Testis (tissue), 2 donors: ENCODE measurements around the gene AS3MT.

ENCODE experiments used
- POLR2A ChIP-seq: fragments of 450-650 bp; IDR thresholded peaks from one replicate; pipeline ENCODE4 v1.6.1; 2017; ENCODE audit warnings: antibody characterized with exemption, mild to moderate bottlenecking, moderate library complexity
- TF ChIP-seq, protein P1 (sequence below), 3 experiments: fragments of 450-650 bp in 2 of 3; fragments of 200-600 bp in 1 of 3; sonication (generic) in 1 of 3; IDR thresholded peaks; one replicate each; pipeline ENCODE4 v1.5.1; 2016 to 2019; ENCODE audit warnings: antibody characterized with exemption in 3 of 3, mild to moderate bottlenecking in 2 of 3, moderate library complexity in 1 of 3

DNA sequence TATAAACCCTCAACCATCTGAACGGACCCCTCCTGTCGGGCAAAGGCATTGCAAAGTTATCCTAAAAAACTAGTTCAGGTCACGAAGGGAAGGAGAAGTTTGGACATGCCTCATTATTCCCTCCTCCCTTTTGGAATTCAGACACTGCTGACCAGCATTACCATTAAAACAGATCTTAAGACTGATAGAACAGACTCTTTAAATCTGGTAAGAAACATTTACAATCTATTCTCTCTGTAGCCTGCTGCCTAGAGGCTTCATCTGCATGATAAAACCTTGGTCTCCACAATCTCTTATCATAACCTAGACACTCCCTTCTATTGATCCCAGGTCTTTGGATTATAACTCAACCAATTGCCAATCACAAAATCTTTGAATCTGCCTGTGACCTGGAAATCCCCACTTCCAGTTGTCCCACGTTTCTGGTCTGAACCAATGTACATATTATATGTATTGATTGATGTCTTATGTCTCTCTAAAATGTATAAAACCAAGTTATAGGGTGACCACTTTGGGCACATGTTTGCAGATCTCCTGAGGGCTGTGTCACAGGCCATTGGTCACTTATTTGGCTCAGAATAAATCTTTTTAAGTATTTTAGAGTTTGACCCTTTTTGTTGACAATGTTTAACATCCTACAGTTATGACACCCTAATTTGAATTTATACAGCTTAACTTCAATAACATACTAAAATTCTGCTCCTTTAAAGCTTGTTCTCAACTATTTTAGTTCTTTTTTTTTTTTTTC is 25.4 kb downstream of the AS3MT start:
- TF ChIP-seq, protein P1, sequence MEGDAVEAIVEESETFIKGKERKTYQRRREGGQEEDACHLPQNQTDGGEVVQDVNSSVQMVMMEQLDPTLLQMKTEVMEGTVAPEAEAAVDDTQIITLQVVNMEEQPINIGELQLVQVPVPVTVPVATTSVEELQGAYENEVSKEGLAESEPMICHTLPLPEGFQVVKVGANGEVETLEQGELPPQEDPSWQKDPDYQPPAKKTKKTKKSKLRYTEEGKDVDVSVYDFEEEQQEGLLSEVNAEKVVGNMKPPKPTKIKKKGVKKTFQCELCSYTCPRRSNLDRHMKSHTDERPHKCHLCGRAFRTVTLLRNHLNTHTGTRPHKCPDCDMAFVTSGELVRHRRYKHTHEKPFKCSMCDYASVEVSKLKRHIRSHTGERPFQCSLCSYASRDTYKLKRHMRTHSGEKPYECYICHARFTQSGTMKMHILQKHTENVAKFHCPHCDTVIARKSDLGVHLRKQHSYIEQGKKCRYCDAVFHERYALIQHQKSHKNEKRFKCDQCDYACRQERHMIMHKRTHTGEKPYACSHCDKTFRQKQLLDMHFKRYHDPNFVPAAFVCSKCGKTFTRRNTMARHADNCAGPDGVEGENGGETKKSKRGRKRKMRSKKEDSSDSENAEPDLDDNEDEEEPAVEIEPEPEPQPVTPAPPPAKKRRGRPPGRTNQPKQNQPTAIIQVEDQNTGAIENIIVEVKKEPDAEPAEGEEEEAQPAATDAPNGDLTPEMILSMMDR (IDR thresholded peaks at IDR 0.05) = no peak
- no peak for TF ChIP-seq POLR2A
